ENCODE results near the gene MAFG. TPM values are rescaled to one million over a fixed set of nuclear protein-coding genes. Genes with fewer than 3 reads are reported as not detected.
A peak's percentile ranks its signal among the peaks of the same experiment; 100 is the strongest.

Gene MAFG
- total and polyA plus RNA-seq, 9 of the 15 experiments (the other 6 are each of a cell fraction or from before 2014, with no cell fraction given): 1.1 to 58.1 (median 24.9) TPM

- intact Hi-C loops (cut with micrococcal nuclease) (no loop called here), in situ Hi-C loops (cut with MboI) (no loop called here)
- H3K9ac ChIP-seq (ENCODE audit: insufficient read depth in 1 of 2, low read depth in 2 of 2, low read length in 2 of 2): peak overlapping the region in 1 of 2 experiments; percentile 66; a peak in 1 of 4 replicates
- H3K4me2 ChIP-seq (ENCODE audit: insufficient read depth, low read length): no peak overlapping the region
- DNase-seq (ENCODE audit: extremely low read depth in 1 of 4, low spot score in 3 of 4) (no peak), ATAC-seq (no peak), FAIRE-seq (no peak)
- H3K4me3 ChIP-seq: no peak overlapping the region
- H3K79me2 ChIP-seq (ENCODE audit: control insufficient read depth, insufficient read depth, low read length): peaks cover 52% of the 10 kb centered on the region
- BruUV-seq (replicated peaks): no TSS peak
- no peak overlapping the region for H2AFZ ChIP-seq (ENCODE audit: low read depth, low read length)
- H3K4me1 ChIP-seq (replicated peaks in 1 of 2; ENCODE audit: control insufficient read depth in 2 of 2, insufficient read depth in 2 of 2, low read length in 2 of 2): peaks cover 41 to 90% of the 10 kb centered on the region in 2 experiments
- H3K36me3 ChIP-seq (ENCODE audit: control insufficient read depth, insufficient read depth, low read length): peaks cover 66% of the 10 kb centered on the region; the same call in 2 of the 3 replicates
- ChIA-PET POLR2A (interaction anchor here (0.6 to 5.4 kb wide), 8 partner anchors 10 to 258 kb away, joined by 3 to 46 read pairs (median 5); partner anchors contain the start of genes MAFG and PDE6G), CTCF (ENCODE audit: low intra/inter-chr PET ratio) (no interaction called here)
- H4K20me1 ChIP-seq (replicated peaks; ENCODE audit: control insufficient read depth, insufficient read depth, low read length): peaks cover 14% of the 10 kb centered on the region
- TF ChIP-seq FOXP4 (CRISPR knock-in tag; IDR thresholded peaks at IDR 0.05; ENCODE audit: borderline replicate concordance) (no peak), ATF2 (CRISPR knock-in tag; IDR thresholded peaks at IDR 0.05) (0 out of 2 replicates have a peak, but pooled peaks have one; percentile 40), HMGN3 (IDR thresholded peaks at IDR 0.05; ENCODE audit: borderline replicate concordance, extremely low read depth, insufficient read length, low read depth, low read length) (no peak), ZNF263 (CRISPR knock-in tag; IDR thresholded peaks at IDR 0.05; ENCODE audit: borderline replicate concordance) (peak; percentile 77), ATF3 (IDR thresholded peaks at IDR 0.05) (peak; percentile 92), ATF3 (CRISPR knock-in tag; conservative IDR thresholded peaks at IDR 0.05) (no peak), JUND (IDR thresholded peaks at IDR 0.05; ENCODE audit: borderline replicate concordance, low read depth, low read length) (peak; percentile 67), JUND (tag; IDR thresholded peaks at IDR 0.05; ENCODE audit: borderline replicate concordance, low read depth, low read length) (no peak; the same call in 2 of the 3 replicates), UBTF (IDR thresholded peaks at IDR 0.05; ENCODE audit: borderline replicate concordance in 1 of 2, low read depth in 2 of 2, low read length in 2 of 2) (no peak), PYGO2 (tag; IDR thresholded peaks at IDR 0.05) (no peak), ATF7 (IDR thresholded peaks at IDR 0.05) (peak; percentile 78)
- no peaks in the 10 kb centered on the region for H3K9me3 ChIP-seq (replicated peaks; ENCODE audit: control insufficient read depth, insufficient read depth, low read depth, low read length)
- WGBS (ENCODE audit: insufficient coverage, low coverage, missing lambda C conversion rate): 89% methylated on average over 31 of the region's 31 CpGs
- peak overlapping the region; percentile 8; the same call in 1 of the 3 replicates for H3K27ac ChIP-seq (ENCODE audit: extremely low read depth, low read depth, low read length)
- H3K9me1 ChIP-seq (ENCODE audit: control insufficient read depth, insufficient read depth, low read length): peaks cover 6% of the 10 kb centered on the region
- no peaks in the 10 kb centered on the region for H3K27me3 ChIP-seq (ENCODE audit: control insufficient read depth in 2 of 2, insufficient read depth in 2 of 2, low read length in 2 of 2)
These were observed 14.0 kb downstream of the MAFG start for GRCh38 chr17:81913394-81914102.
